ENCODE results near the gene NSUN6.
"Not testable (repeated sequence)": the region's sequence is repeated elsewhere in the genome, so short reads cannot be mapped to it uniquely, and the experiment has no call there.

Gene NSUN6

DNA sequence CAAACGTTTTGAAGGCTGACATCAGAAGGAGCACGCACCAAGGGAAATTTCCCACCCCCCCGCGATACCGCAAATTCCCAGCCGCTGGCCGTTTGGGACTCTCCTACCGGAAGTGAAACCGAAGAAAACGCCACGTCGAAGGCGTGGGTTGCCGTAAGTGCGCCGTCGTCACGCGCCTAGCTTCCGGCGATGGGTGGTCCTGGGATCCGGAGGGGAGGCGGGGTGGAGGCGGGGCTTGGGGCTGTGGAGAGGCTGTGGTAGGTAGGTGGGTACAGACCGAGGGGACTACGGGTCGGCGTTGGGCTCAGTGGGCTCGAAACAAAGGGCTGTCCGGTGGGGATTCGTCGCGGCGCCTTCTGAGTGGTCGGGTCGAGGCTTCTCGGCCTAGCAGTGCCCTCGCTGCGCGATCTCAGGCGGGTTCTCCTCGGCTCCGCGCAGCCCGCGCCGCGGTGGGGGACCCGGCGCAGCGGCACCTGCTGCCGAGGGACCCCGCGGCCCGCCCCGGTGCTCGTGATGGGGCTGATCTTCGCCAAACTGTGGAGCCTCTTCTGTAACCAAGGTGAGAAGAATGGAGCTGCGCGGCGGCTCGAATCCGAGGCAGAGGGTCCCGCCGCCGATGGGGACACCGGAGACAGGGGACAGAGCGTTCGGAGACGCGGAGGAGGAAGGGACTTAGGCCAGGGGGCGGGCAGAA lies 7.9 kb upstream of the NSUN6 start, which contains the start of gene ARL5B:
TSS of gene ARL5B (plus strand) at position 307 of the 694 bp plus-strand sequence. CDS start at position 514, 207 bp downstream.
- DNase-seq, result peak; percentile 60 to 81

DNA sequence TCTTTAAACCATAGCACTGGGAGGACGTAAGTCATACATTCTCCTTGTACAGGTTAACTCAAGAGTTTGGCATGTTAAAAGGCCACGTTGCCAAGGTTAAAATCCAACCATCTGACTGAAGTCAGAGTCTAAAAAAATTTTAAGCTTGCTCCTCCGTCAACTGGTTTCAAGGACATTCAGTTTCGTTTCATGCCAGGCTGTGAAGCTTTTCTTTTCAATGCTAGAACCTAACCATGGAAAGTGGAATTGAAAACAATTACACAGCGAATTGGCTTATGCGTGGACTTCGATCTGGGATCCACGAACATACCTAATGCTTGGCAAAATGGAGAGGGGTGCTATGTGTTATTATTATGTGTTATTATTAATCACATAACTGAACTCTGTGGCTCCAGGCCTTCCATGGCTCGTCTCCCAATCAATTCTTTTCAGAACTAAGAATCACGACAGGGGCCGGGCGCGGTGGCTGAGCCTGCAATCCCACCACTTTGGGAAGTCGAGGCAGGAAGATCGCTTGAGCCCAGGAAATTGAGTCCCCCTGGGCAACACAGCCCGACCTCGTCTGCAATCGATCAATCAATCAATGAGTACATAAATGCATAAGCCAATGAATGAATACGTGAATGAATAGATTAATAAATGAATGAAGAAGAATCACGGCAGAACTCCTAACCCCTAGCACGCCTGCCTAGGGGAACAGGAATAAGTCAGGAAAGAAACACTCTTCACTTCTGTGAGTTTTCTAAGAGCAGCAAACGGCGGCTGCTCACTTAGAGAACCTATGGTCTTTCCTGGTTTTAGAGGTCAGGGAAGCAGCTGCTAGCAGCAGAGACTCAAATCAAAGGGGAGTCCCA lies 7.1 kb upstream of the NSUN6 start:
- DNase-seq, result no peak

DNA sequence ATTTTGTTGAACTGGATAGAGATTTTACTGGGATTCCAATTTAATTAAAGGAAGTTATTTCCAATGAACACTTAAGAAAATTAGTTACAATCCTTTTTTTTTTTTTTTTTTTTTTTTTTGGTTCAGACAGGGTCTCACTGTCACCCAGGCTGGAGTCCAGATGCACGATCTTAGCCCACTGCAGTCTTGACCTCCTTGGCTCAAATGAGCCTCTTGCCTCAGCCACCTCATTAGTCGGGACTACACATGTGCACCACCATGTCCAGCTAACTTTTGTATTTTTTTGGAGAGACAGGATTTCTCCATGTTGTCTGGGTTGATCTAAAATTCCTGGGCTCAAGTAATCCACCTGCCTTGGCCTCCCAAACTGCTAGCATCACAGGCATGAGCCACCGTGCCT lies 5.3 kb upstream of the NSUN6 start:
- DNase-seq, result no peak

DNA sequence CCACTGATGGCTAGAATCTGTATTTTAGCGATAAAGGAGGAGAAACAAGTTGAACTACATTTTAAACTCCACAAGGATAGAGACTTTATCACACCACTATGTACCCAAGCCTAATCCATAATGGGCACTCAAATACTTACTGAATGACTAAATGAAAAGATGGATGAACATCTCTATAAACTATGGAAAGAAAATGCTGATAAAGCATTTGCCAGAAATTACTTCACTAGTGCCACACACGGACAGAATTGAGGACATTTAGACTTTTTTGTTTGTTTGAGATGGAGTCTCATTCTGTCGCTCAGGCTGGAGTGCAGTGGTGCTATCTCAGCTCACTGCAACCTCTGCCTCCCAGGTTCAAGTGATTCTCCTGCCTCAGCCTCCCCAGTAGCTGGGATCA lies 1.7 kb upstream of the NSUN6 start:
- DNase-seq, result no peak

DNA sequence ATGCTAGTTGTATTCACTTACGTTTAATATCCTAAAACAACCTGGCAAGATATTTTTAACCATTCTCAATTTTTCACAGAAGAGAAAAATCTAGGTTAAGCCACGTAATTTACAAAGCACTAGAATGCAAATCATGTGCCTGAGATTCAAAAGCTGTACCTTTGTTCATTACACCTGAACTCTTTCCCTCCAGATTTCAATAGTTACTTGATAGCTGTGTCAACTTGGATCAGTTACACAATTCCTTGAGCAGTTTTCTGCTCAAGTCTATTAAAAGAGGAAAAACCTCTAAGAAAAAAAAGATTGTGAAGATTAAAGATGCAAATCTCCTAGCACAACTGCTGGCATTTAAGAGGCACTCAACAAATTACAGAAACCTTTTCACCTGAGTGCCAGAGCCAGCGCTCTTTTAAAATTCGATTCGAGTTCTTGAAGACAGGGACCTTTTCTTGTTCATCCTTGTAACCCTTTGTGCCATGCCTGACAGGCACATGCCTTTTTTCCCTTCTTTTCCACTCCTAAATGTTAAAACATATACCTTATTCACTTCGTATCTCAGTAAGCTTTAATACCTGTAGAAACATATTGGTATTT lies 886 bp downstream of the NSUN6 start:
- no peak for DNase-seq

DNA sequence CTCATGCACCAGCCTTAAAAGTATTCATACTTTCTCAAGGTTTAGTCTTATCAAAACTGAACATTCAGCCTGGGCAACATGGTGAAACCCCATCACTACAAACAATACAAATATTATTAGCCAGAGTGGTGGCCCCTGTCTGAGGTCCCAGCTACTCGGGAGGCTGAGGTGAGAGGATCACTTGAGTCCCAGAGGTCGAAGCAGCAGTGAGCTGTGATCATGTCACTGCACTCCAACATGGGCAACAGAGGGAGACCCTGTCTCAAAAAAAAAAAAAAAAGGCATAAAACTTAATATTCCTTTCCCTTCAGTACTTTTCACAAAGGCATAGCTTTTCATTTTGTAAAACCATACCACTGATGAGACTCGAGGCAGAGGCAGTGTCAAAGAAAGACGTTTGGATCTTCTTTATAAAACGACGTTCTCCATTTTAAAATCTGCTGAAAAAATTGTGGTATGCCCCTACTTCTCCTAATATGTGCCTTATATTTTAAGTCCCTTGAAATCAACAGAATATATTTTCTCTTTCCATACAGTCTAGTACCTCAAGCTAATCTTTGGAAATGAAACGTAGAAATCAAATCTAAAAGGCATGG lies 1.9 kb downstream of the NSUN6 start:
- no peak for DNase-seq

DNA sequence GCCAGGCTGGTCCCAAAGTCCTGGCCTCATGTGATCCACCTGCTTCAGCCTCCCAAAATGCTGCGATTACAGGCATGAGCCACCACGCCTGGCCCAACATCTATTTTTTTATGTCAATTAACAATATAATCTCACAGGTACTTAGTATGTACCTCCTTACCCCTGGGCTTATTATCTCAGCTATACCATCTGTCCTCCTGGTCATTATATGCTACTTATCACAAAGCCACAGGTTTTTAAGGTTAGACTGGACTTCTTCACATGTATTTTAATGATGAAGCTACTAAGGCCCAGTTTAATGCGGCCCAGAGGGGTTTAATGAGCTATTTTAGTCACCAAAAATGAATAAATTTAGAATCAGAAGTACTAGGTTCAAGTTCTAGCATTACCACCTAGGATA lies 3.4 kb downstream of the NSUN6 start:
- no peak for DNase-seq

DNA sequence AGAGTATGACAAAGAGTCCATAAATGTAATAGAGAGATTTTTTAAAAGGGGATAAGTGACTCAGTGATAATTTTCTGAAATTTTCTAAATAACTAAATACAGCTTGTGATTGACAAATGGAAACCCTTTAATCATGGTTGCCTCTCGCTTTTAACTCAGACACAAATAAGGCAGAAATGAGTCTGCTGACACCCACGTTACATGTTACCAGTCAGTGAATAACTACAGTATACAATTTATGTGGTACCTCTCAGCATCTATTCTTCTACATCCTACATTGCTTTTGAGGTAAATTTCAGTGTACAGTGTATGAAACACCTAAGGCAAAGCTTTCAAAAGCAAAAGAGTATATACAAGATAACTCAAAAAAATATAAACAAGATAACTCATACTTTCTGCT lies 4.2 kb downstream of the NSUN6 start:
- DNase-seq, result no peak

DNA sequence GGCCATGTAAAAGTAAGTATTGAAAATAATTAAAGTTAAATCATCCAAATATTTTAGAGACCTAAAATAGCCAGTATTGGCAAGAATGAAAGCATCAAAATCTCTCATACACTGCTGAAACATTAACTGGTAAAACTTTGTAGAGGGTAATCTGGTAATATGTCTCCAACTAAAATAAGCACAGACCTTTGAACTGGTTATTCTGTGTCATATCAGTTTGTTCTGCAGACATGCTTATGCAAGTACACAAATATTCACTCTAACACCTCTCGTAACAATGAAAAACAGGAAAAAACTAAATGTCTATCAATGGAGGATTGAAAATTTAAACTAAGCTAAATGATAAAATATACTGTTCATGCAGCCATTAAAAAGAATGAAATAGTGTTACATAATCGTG lies 11.7 kb downstream of the NSUN6 start:
- DNase-seq, result not testable (repeated sequence)

DNA sequence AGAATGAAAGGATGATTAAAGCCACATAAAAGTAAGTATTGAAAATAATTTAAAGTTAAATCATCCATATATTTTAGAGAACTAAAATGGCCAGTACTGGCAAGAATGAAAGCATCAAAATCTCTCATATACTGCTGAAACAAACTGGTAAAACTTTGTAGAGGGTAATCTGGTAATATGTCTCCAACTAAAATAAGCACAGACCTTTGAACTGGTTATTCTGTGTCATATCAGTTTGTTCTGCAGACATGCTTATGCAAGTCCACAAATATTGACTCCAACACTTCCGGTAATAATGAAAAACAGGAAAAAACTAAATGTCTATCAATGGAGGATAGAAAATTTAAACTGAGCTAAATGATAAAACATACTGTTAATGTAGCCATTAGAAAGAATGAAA lies 14.0 kb downstream of the NSUN6 start:
- DNase-seq, result not testable (repeated sequence)

DNA sequence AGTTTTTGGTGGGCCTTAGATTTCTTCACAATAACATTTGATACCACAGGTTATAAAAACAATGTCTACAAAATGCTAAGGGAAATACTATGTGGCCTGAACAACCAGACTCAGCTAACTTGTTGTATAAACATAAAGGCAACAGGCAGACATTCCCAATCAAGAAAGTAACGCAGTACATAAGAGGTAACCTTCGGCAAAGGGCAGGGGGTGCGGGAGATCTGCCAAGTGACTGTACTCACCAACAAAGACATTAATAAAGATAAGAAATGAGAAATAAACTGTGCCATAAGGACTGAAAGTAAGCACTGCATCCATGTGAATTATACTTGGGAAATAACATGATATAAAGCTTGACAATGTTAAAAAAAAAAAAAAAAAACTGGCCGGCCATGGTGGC lies 15.4 kb downstream of the NSUN6 start:
- no peak for DNase-seq

DNA sequence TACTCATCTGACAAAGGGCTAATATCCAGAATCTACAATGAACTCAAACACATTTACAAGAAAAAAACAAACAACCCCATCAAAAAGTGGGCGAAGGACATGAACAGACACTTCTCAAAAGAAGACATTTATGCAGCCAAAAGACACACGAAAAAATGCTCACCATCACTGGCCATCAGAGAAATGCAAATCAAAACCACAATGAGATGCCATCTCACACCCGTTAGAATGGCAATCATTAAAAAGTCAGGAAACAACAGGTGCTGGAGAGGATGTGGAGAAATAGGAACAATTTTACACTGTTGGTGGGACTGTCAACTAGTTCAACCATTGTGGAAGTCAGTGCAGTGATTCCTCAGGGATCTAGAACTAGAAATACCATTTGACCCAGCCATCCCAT lies 18.9 kb downstream of the NSUN6 start:
- DNase-seq, result not testable (repeated sequence)

DNA sequence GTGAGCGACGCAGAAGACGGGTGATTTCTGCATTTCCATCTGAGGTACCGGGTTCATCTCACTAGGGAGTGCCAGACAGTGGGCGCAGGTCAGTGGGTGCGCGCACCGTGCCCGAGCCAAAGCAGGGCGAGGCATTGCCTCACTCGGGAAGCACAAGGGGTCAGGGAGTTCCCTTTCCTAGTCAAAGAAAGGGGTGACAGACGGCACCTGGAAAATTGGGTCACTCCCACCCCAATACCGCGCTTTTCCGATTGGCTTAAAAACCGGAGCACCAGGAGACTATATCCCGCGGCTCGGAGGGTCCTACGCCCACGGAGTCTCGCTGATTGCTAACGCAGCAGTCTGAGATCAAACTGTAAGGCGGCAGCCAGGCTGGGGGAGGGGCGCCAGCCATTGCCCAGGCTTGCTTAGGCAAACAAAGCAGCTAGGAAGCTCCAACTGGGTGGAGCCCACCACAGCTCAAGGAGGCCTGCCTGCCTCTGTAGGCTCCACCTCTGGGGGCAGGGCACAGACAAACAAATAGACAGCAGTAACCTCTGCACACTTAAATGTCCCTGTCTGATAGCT lies 23.9 kb downstream of the NSUN6 start:
- DNase-seq, result not testable (repeated sequence)

DNA sequence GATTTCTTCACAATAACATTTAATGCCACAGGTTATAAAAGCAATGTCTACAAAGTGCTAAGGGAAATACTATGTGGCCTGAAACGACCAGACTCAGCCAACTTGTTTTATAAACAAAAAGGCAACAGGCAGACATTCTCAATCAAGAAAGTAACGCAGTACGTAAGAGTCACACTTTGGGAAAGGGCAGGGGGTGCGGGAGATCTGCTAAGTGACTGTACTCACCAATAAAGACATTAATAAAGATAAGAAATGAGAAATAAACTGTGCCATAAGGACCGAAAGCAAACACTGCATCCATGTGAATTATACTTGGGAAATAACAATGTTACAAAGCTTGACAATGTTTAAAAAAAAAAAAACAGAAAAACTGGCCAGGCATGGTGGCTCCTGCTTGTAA lies 25.5 kb downstream of the NSUN6 start:
- no peak for DNase-seq

DNA sequence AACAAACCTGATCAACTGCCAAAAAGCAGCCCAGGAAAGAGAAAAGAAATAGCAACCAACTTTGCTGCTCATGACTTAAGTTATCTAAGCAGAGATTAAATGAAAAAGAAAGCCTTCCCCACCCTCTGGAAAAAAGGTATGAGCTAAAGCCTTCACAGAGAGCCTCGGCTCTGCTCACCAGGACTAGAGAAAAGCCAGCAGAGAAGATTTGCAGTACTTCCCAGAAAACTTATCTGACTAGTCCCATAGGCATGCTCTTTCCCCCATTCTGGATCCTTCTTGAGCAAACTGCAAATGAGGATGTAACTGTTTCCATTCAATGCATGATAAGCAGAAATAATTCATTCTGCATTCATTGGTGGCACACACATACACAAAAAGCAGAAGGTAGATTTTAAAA lies 27.7 kb downstream of the NSUN6 start:
- not testable (repeated sequence) for DNase-seq

DNA sequence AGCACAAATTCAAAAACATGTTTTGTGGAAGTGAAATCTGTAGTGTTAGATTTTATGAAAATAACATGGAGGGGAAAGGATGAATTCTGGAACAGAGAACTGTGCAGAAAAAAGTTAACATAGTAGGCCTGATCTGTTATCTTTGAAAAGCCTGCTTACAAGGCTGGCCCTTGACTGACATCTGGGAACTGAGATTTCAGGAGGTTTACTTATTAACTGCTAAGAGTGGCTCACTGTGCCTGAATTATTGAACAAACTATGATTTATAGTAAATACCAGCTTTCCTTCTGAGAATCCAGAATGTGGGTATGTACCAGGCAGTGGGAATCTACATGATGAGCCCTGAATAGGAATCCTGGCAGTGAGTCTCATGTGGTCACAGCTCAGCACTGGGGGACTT lies 30.5 kb downstream of the NSUN6 start:
- DNase-seq, result no peak

DNA sequence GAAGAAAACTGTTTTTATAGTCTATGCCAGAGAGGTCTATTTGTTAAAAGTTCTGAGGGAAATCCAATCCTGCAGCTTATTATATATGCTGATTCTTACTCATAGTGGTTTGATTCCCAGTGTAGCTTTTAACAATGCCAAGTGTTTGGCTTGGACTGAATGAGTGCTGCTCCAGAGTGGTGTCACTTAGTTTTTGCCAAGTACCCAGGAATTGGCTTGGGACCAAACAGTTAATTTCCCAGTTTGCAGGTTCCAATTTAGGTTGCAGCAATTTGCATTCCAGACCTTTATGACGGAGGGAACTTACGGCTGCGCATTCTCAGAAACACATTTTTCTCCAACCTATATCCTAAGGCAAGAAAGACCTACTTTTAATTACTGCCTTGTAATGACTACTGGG lies 32.4 kb downstream of the NSUN6 start:
- peak in 1 of 2 experiments; percentile 42 for DNase-seq

DNA sequence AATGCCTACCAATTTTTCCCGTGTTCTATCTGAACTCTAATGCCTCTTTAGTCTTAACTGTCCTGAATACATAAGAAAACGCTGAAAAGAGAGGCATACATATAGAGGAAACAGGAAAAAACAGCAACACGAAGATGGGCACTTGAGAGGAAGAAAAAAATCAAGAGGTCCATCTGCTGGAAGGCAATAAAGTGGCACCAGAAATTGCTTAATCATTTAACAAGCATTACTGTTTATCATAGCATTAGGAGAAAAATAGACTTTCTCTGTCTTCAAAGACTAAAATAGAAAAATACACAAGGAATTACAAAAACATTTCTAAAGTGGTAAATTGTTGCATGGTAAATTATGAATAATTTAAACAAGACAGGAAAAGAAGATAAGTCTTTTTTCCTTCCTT lies 35.0 kb downstream of the NSUN6 start:
- no peak for DNase-seq

DNA sequence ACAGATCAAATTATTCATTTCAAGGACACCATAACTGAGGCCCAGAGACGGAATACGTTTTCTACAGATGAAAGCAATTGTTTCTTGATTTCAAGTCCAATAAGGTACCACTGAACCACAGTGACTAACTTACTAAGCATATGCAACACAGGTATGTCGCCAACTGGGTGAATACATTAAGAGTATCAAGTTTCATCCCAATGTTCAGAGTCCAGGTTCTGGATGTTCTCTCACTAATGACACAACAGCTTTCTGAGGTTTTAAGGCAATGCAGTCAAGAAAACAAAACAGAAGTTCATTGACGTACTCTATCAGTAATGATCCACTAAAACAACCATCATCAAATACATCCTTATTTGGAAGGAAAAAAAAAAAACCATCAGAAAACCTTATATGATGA lies 35.8 kb downstream of the NSUN6 start:
- no peak for DNase-seq

DNA sequence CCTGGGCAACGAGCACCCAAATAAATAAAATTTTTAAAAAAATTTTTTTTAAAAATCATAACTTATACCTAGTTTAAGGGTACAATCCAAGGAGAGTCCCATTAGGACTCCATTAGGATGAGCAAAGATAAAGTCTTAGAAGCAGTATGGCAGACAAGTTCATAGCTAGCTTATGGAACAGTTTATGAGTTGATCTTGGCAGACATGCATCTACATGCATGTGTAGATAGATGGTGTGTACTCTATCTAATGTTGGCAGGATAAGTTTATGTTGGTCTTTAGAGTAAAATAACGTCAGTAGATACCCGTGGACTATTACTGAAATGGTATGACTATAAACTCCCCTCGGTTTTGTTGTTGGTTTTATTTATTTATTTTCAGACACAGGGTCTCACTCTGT lies 40.2 kb downstream of the NSUN6 start:
- no peak for DNase-seq

DNA sequence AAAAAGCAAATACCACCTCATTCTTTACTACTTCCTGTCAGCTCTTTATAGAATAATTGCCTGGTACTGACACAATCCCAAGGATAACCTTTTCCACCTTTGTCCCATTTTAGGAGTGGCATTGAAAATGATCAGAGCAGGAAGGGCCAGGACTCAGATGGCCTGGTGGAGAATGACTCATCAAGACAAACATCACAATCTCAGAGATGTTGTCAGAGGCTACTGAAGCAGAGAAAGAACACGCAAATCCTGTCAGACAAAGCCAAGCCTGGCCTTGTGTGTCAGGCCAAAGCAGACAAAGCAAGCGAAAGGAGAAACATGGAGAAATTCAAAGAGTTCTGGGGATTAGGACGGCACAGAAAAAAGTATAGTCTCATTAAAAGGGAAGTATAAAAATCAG lies 40.9 kb downstream of the NSUN6 start:
- DNase-seq, result no peak

DNA sequence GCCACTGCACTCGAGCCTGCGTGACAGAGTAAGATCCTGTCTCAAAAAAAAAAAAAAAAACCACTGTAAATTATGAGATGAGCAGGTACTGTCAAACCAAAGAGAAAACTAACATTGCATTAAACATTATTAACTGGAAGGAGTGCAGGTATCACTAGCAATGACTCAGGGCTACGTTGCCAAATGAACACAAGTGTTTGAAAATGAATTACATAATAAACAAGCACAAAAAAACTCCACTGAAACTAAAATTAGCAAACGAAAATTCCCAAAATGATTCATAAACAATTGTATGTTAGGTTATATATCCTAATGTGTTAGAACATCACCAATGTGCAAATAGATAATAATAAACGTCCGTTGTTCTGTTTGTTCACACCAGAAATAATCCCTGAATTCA lies 42.8 kb downstream of the NSUN6 start:
- no peak for DNase-seq
